PFSK-1 (cell line): ENCODE results near the gene CWF19L1.

Experiments used
- FOXP2 ChIP-seq: optimal IDR thresholded peaks from 2 replicates; pipeline ENCODE3; 2011; ENCODE audit warnings: borderline replicate concordance, control low read depth, inconsistent platforms; ENCODE audit not compliant: insufficient read depth; ENCODE audit errors: extremely low read length, extremely low read depth
- POLR2AphosphoS5 ChIP-seq: IDR thresholded peaks from 2 replicates; pipeline ENCODE4 v1.6.1; 2012; ENCODE audit warnings: low read depth, mild to moderate bottlenecking, control low read depth, low read length, moderate library complexity
- REST ChIP-seq, 2 experiments: IDR thresholded peaks; 2 replicates each; pipeline versions ENCODE4 v1.6.1 to v1.8.0; 2011 to 2012; ENCODE audit warnings: low read depth in 2 of 2, low read length in 2 of 2, control low read depth in 1 of 2, inconsistent platforms in 1 of 2, mild to moderate bottlenecking in 1 of 2, moderate library complexity in 1 of 2; ENCODE audit not compliant: insufficient read depth in 1 of 2
- SIN3A ChIP-seq: IDR thresholded peaks from 2 replicates; pipeline ENCODE4 v1.6.1; 2012; ENCODE audit warnings: mild to moderate bottlenecking, low read length, moderate library complexity, borderline replicate concordance; ENCODE audit not compliant: insufficient read depth
- TAF1 ChIP-seq: IDR thresholded peaks from 2 replicates; pipeline ENCODE4 v1.6.1; 2012; ENCODE audit warnings: low read length, control low read depth, borderline replicate concordance; ENCODE audit not compliant: insufficient read depth

CWF19L1 gene

GRCh38 chr10:100304414-100304813 is 37.0 kb upstream of the CWF19L1 start:
- TF ChIP-seq REST (IDR thresholded peaks at IDR 0.05; ENCODE audit: insufficient read depth in 1 of 2, low read depth in 2 of 2, low read length in 2 of 2) (no peak), FOXP2 (no peak), SIN3A (no peak), POLR2AphosphoS5 (no peak), TAF1 (no peak)

DNA sequence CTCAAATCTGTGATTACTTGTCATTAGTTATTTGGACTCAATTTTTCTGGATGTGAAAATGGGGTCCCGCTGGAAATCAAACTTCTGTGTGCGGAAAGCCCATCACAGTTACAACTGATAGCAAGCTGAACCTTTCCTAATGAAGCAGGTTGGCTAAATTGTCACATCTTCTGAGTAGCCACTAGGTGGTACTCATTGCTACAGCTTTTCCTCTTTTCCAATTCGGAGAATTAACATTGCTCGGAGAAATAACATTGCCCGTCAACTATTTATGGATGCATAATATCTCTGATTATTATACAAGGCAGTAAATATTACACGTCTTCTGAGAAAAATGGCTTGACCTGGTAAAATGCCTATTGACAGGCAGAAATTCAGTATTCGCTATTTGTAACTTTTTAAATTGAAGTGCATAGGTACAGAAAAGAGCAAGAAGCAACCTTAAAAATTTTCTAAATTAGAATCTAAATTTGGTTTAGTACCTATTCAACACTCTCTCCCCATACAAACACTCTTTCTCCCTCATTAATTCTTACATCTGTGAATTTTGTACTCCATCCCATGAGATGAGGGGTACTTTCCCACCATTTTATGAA is 36.4 kb upstream of the CWF19L1 start:
- TF ChIP-seq SIN3A (no peak), TAF1 (no peak), POLR2AphosphoS5 (no peak), REST (IDR thresholded peaks at IDR 0.05; ENCODE audit: insufficient read depth in 1 of 2, low read depth in 2 of 2, low read length in 2 of 2) (no peak), FOXP2 (no peak)

GRCh38 chr10:100297242-100297641 is 29.8 kb upstream of the CWF19L1 start:
- TF ChIP-seq POLR2AphosphoS5 = no peak
- peak in 1 of 2 experiments; percentile 66; a peak in 2 of 4 replicates for TF ChIP-seq REST (IDR thresholded peaks at IDR 0.05; ENCODE audit: insufficient read depth in 1 of 2, low read depth in 2 of 2, low read length in 2 of 2)
- no peak for TF ChIP-seq TAF1
- TF ChIP-seq SIN3A = no peak
- no peak for TF ChIP-seq FOXP2

DNA sequence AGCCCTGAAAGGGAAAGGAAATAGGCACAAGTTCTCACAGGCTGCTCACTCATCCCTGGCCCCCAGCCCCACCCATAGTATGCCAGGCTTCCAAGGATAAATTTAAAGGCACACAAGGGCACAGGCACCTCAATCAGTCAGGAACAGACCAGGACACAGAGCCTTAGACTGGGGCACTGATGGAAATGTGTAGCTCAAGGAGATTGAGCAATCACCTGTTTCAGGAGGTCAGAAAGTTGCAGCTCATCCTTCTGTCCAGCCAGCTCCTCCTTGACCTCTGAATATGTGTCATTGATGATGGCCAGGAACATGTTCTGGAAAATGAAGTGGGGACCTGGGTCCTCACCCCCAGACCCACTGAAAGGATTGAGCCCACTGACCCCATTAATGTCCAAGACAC is 25.6 kb upstream of the CWF19L1 start:
- TF ChIP-seq POLR2AphosphoS5 (no peak), TAF1 (no peak), REST (IDR thresholded peaks at IDR 0.05; ENCODE audit: insufficient read depth in 1 of 2, low read depth in 2 of 2, low read length in 2 of 2) (no peak)

- TF ChIP-seq POLR2AphosphoS5 (no peak), TAF1 (no peak), FOXP2 (no peak), REST (IDR thresholded peaks at IDR 0.05; ENCODE audit: insufficient read depth in 1 of 2, low read depth in 2 of 2, low read length in 2 of 2) (no peak), SIN3A (no peak)
Measured at GRCh38 chr10:100291356-100291755, 23.9 kb upstream of the CWF19L1 start.
